Measurements from ENCODE around the gene LAMTOR1.
"Not testable (repeated sequence)": the region's sequence is repeated elsewhere in the genome, so short reads cannot be mapped to it uniquely, and the experiment has no call there.

Gene LAMTOR1

GRCh38 chr11:72102946-72103753 lies at the start of gene LAMTOR1:
LAMTOR1 (minus strand) TSS chr11:72103297; CDS start chr11:72103224, 73 bp downstream.
- Histone ChIP-seq H3K36me3 (ENCODE audit: insufficient read depth, low read length) (peaks cover 3% of the 10 kb centered on the region; the same call in 1 of the 2 replicates), H3K27me3 (ENCODE audit: insufficient read depth, low read length) (no peaks in the 10 kb centered on the region), H3K27ac (ENCODE audit: low read depth, low read length) (peak within 1 kb of the TSS; percentile 78), H2AFZ (ENCODE audit: low read length, unreplicated experiment) (peak within 1 kb of the TSS; percentile 87), H3K4me3 (ENCODE audit: low read depth, low read length) (peak within 1 kb of the TSS; percentile 92), H3K4me1 (ENCODE audit: control insufficient read depth, insufficient read depth, low read length, unreplicated experiment) (peaks cover 27% of the 10 kb centered on the region), H3K79me2 (ENCODE audit: control insufficient read depth, insufficient read depth, low read length, unreplicated experiment) (peaks cover 39% of the 10 kb centered on the region)

- H3K4me3 ChIP-seq (ENCODE audit: low read depth, low read length): no peak overlapping the region
- H3K4me1 ChIP-seq (ENCODE audit: control insufficient read depth, insufficient read depth, low read length, unreplicated experiment): no peaks in the 10 kb centered on the region
- H3K27ac ChIP-seq (ENCODE audit: low read depth, low read length): no peak overlapping the region
- H3K27me3 ChIP-seq (ENCODE audit: insufficient read depth, low read length): no peaks in the 10 kb centered on the region
- H3K36me3 ChIP-seq (ENCODE audit: insufficient read depth, low read length): no peaks in the 10 kb centered on the region
- H2AFZ ChIP-seq (ENCODE audit: low read length, unreplicated experiment): no peak overlapping the region
- no peaks in the 10 kb centered on the region for H3K79me2 ChIP-seq (ENCODE audit: control insufficient read depth, insufficient read depth, low read length, unreplicated experiment)
Observed at GRCh38 chr11:72150882-72151281, 47.8 kb upstream of the LAMTOR1 start.

- Histone ChIP-seq H3K4me3 (ENCODE audit: low read depth, low read length) (no peak overlapping the region), H3K27me3 (ENCODE audit: insufficient read depth, low read length) (no peaks in the 10 kb centered on the region), H3K36me3 (ENCODE audit: insufficient read depth, low read length) (no peaks in the 10 kb centered on the region), H3K79me2 (ENCODE audit: control insufficient read depth, insufficient read depth, low read length, unreplicated experiment) (no peaks in the 10 kb centered on the region), H3K4me1 (ENCODE audit: control insufficient read depth, insufficient read depth, low read length, unreplicated experiment) (peaks cover 10% of the 10 kb centered on the region), H3K27ac (ENCODE audit: low read depth, low read length) (no peak overlapping the region), H2AFZ (ENCODE audit: low read length, unreplicated experiment) (peak overlapping the region; percentile 38)
Observed at GRCh38 chr11:72146625-72147024, 43.5 kb upstream of the LAMTOR1 start.

GRCh38 chr11:72144807-72145565 lies 41.9 kb upstream of the LAMTOR1 start:
- peaks cover 24% of the 10 kb centered on the region for H3K4me1 ChIP-seq (ENCODE audit: control insufficient read depth, insufficient read depth, low read length, unreplicated experiment)
- H3K79me2 ChIP-seq (ENCODE audit: control insufficient read depth, insufficient read depth, low read length, unreplicated experiment): no peaks in the 10 kb centered on the region
- H3K27ac ChIP-seq (ENCODE audit: low read depth, low read length): peak overlapping the region; percentile 80
- no peak overlapping the region for H2AFZ ChIP-seq (ENCODE audit: low read length, unreplicated experiment)
- no peak overlapping the region for H3K4me3 ChIP-seq (ENCODE audit: low read depth, low read length)
- H3K27me3 ChIP-seq (ENCODE audit: insufficient read depth, low read length): no peaks in the 10 kb centered on the region
- H3K36me3 ChIP-seq (ENCODE audit: insufficient read depth, low read length): no peaks in the 10 kb centered on the region

GRCh38 chr11:72142543-72142942 lies 39.4 kb upstream of the LAMTOR1 start:
- not testable (repeated sequence) for H3K36me3 ChIP-seq (ENCODE audit: insufficient read depth, low read length); H3K27ac ChIP-seq (ENCODE audit: low read depth, low read length); H3K4me3 ChIP-seq (ENCODE audit: low read depth, low read length); H3K79me2 ChIP-seq (ENCODE audit: control insufficient read depth, insufficient read depth, low read length, unreplicated experiment); H2AFZ ChIP-seq (ENCODE audit: low read length, unreplicated experiment); H3K27me3 ChIP-seq (ENCODE audit: insufficient read depth, low read length)
- H3K4me1 ChIP-seq (ENCODE audit: control insufficient read depth, insufficient read depth, low read length, unreplicated experiment): peaks cover 24% of the 10 kb centered on the region

GRCh38 chr11:72142086-72142485 lies 39.0 kb upstream of the LAMTOR1 start:
- H3K36me3 ChIP-seq (ENCODE audit: insufficient read depth, low read length); H3K27me3 ChIP-seq (ENCODE audit: insufficient read depth, low read length); H3K79me2 ChIP-seq (ENCODE audit: control insufficient read depth, insufficient read depth, low read length, unreplicated experiment); H3K4me3 ChIP-seq (ENCODE audit: low read depth, low read length); H2AFZ ChIP-seq (ENCODE audit: low read length, unreplicated experiment); H3K27ac ChIP-seq (ENCODE audit: low read depth, low read length): not testable (repeated sequence)
- peaks cover 24% of the 10 kb centered on the region for H3K4me1 ChIP-seq (ENCODE audit: control insufficient read depth, insufficient read depth, low read length, unreplicated experiment)

- H3K27ac ChIP-seq (ENCODE audit: low read depth, low read length): peak overlapping the region; percentile 70
Observed at GRCh38 chr11:72141066-72141465, 38.0 kb upstream of the LAMTOR1 start.

GRCh38 chr11:72140661-72141060 lies 37.6 kb upstream of the LAMTOR1 start:
- Histone ChIP-seq H3K4me1 (ENCODE audit: control insufficient read depth, insufficient read depth, low read length, unreplicated experiment) (peaks cover 24% of the 10 kb centered on the region), H2AFZ (ENCODE audit: low read length, unreplicated experiment) (no peak overlapping the region), H3K27me3 (ENCODE audit: insufficient read depth, low read length) (no peaks in the 10 kb centered on the region), H3K4me3 (ENCODE audit: low read depth, low read length) (no peak overlapping the region), H3K27ac (ENCODE audit: low read depth, low read length) (peak overlapping the region; percentile 70), H3K79me2 (ENCODE audit: control insufficient read depth, insufficient read depth, low read length, unreplicated experiment) (no peaks in the 10 kb centered on the region), H3K36me3 (ENCODE audit: insufficient read depth, low read length) (no peaks in the 10 kb centered on the region)

More at GRCh38 chr11:72141066-72141465, 38.0 kb upstream of the LAMTOR1 start:
- Histone ChIP-seq H2AFZ (ENCODE audit: low read length, unreplicated experiment) (no peak overlapping the region), H3K4me3 (ENCODE audit: low read depth, low read length) (no peak overlapping the region), H3K36me3 (ENCODE audit: insufficient read depth, low read length) (no peaks in the 10 kb centered on the region), H3K4me1 (ENCODE audit: control insufficient read depth, insufficient read depth, low read length, unreplicated experiment) (peaks cover 24% of the 10 kb centered on the region), H3K27me3 (ENCODE audit: insufficient read depth, low read length) (no peaks in the 10 kb centered on the region), H3K79me2 (ENCODE audit: control insufficient read depth, insufficient read depth, low read length, unreplicated experiment) (no peaks in the 10 kb centered on the region)

GRCh38 chr11:72139500-72139899 lies 36.4 kb upstream of the LAMTOR1 start:
- no peak overlapping the region for H2AFZ ChIP-seq (ENCODE audit: low read length, unreplicated experiment)
- no peak overlapping the region for H3K4me3 ChIP-seq (ENCODE audit: low read depth, low read length)
- H3K79me2 ChIP-seq (ENCODE audit: control insufficient read depth, insufficient read depth, low read length, unreplicated experiment): no peaks in the 10 kb centered on the region
- no peaks in the 10 kb centered on the region for H3K27me3 ChIP-seq (ENCODE audit: insufficient read depth, low read length)
- H3K4me1 ChIP-seq (ENCODE audit: control insufficient read depth, insufficient read depth, low read length, unreplicated experiment): peaks cover 16% of the 10 kb centered on the region
- H3K27ac ChIP-seq (ENCODE audit: low read depth, low read length): no peak overlapping the region
- H3K36me3 ChIP-seq (ENCODE audit: insufficient read depth, low read length): no peaks in the 10 kb centered on the region

- no peaks in the 10 kb centered on the region for H3K27me3 ChIP-seq (ENCODE audit: insufficient read depth, low read length)
- H3K36me3 ChIP-seq (ENCODE audit: insufficient read depth, low read length): no peaks in the 10 kb centered on the region
- H2AFZ ChIP-seq (ENCODE audit: low read length, unreplicated experiment): no peak overlapping the region
- no peak overlapping the region for H3K27ac ChIP-seq (ENCODE audit: low read depth, low read length)
- no peak overlapping the region for H3K4me3 ChIP-seq (ENCODE audit: low read depth, low read length)
- H3K79me2 ChIP-seq (ENCODE audit: control insufficient read depth, insufficient read depth, low read length, unreplicated experiment): no peaks in the 10 kb centered on the region
- H3K4me1 ChIP-seq (ENCODE audit: control insufficient read depth, insufficient read depth, low read length, unreplicated experiment): peaks cover 15% of the 10 kb centered on the region
Observed at GRCh38 chr11:72138821-72139390, 35.8 kb upstream of the LAMTOR1 start.
